Retinal pigment epithelial cell (primary cell): Measurements from ENCODE around the gene HMOX2.

Experiments used
- DNase-seq: peaks from one replicate; pipeline ENCODE4 v3.0.0-alpha.2; 2010; ENCODE audit warnings: low read depth
- H3K4me3 ChIP-seq: 2 replicates; pipeline ENCODE4 v1.5.1; 2011; ENCODE audit warnings: mild to moderate bottlenecking, low read length, control low read depth, moderate library complexity
- TF ChIP-seq, protein P1 (sequence below): conservative IDR thresholded peaks from 2 replicates; pipeline ENCODE4 v1.5.1; 2011; ENCODE audit warnings: low read depth, low read length, control low read depth, inconsistent platforms

Gene HMOX2

DNA sequence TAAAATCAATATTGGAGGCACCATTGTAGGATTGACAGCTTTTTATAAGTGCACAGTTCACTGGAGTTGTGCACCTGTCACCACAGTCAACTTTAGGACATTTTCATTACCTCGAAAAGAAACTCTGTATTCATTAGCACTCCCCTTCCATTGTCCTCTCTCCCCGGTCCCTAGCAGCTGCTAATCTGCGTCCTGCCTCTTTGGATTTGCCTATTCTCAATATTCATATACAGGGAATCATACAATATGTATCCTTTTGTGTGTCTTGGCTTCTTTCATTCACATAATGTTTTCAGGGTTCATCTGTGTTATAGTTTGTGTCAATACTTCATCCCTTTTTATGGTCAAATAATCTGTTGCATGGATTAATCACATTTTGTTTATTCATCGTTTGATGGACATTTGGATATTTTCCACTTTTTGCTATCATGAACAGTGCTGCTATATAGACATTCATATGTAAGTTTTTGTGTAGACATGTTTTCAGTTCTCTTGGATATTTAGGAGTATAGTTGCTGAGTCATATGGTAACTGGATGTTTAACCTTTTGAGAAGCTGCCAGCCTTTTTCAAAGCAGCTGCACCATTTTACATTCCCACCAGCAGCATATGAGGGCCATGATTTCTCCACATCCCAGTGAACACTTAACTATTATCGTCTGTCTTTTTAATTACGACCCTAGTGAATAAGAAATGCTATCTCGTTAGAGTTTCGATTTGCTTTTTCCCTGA lies 40.7 kb upstream of the HMOX2 start:
- H3K4me3 ChIP-seq: no peak overlapping the region
- TF ChIP-seq, protein P1, sequence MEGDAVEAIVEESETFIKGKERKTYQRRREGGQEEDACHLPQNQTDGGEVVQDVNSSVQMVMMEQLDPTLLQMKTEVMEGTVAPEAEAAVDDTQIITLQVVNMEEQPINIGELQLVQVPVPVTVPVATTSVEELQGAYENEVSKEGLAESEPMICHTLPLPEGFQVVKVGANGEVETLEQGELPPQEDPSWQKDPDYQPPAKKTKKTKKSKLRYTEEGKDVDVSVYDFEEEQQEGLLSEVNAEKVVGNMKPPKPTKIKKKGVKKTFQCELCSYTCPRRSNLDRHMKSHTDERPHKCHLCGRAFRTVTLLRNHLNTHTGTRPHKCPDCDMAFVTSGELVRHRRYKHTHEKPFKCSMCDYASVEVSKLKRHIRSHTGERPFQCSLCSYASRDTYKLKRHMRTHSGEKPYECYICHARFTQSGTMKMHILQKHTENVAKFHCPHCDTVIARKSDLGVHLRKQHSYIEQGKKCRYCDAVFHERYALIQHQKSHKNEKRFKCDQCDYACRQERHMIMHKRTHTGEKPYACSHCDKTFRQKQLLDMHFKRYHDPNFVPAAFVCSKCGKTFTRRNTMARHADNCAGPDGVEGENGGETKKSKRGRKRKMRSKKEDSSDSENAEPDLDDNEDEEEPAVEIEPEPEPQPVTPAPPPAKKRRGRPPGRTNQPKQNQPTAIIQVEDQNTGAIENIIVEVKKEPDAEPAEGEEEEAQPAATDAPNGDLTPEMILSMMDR: no peak
- no peak for DNase-seq

DNA sequence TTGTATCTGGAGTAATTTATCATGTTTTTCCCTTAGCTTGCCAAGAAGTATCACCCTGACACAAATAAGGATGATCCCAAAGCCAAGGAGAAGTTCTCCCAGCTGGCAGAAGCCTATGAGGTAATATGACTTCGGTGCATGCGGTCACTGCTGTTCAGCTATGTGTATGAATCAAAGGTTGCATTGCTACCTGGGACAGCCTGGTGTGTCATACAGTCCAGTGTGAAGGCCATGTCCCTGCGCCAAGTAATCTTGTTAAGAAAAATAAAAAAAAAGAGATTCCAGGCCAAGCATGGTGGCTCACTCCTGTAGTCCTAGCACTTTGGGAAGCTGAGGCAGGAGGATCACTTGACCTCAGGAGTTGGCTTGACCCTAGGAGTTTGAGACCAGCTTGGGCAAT lies 38.8 kb upstream of the HMOX2 start:
- no peak for DNase-seq
- TF ChIP-seq, protein P1: no peak
- H3K4me3 ChIP-seq: no peak overlapping the region

DNA sequence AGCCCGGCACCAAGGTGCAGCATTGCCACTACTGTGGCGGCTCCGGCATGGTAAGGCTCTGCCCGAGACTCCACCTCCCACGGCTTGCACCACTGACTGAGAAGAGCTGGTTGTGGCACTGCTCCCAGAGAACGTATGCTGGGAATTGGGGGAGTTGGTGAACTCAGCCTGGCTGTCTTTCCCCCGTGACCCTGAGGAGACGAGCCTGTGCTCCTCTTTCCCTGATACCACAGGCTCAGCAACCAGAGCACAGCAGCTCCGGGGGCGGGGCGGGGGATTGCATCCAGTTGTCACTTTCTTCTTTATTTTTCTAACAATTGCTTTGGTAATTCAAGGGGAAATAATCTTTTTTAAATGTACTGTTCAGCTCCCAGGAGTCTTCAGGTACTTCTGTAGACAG lies 33.8 kb upstream of the HMOX2 start:
- H3K4me3 ChIP-seq: no peak overlapping the region
- DNase-seq: no peak
- TF ChIP-seq, protein P1: no peak

DNA sequence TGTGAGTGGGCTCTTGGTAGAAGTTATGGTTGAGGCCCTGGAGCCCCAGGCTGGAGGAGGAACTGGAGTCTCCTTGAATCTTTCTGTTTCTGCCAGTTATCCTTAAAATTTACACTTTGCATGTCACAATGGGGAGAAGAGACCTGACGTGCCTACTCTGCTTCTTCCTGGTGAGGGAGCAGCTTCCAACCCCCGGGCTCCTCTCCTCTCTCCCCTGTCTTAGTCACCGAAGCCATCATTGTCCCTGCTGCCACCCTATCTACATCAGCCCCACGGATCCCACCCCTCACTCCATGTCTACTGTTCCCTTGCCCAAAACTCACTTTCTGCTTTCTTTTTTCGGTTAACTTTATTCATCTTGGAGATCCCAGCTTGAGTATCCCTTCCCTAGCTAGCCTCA lies 32.9 kb upstream of the HMOX2 start:
- TF ChIP-seq, protein P1: no peak
- DNase-seq: no peak
- no peak overlapping the region for H3K4me3 ChIP-seq

DNA sequence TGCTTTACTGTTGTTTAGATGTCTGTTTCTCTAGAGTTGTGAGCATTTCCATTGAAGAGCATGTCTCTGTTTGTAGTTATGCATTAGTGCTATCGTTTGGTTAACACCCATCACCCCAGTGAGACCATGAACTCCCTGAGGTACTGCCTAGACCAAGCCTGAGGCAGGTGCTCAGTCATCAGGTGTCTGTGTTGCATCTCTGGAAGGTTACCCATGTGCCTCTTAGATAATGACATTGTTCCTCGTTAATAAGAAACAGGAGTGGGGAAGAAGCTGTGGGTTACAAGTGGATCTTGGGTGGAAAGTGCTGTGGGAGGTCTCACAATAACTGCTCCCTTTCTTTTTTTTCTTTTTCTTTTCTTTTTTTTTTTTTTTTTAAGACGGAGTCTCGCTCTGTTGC lies 32.2 kb upstream of the HMOX2 start:
- H3K4me3 ChIP-seq: no peak overlapping the region
- DNase-seq: no peak
- TF ChIP-seq, protein P1: no peak

DNA sequence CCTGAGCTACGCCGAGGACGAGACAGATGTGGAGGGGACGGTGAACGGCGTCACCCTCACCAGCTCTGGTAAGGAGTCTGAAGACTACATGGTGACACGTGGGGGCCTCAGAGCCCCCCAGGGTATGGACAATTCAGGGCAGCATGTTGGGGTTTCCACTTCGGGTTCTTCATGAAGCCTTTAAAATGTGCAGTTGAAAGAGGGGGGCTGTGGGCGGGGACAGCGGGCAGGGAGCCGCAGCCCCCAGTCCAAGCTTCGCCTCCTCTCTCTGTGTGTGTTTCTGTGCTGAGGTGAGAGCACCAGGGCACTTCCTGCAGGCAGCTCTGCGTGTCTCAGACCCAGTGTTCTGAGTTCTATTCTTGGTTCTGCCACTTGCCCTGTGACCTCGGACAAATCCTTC lies 25.8 kb upstream of the HMOX2 start:
- TF ChIP-seq, protein P1: no peak

DNA sequence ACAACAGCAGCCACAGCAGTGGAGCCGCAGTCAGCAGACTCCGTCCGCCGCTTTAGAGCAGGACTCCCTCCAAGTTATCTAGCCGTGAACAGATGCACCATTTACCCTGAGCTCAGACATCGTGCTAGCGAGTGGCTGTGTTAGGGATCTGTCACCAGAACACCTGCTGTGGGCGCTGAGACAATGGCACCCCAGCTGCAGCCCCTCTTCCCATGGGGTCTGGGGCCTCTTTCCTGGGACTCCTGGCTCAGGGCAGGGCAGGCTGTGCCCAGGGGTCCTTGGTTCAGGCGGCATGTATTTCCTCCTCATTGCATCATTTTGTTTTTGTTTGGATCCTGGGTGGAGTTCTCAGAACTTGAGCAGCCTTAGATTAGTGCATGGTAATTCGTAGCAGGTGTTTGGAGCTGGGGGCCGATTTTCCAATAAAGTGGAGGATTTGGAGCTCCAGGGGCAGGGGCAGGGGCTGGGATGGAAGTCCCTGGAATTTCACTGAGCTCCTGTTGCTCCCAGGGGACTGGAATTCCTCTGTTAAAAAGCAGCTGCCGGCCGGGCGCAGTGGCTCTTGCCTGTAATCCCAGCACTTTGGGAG lies 25.2 kb upstream of the HMOX2 start:
- no peak for DNase-seq
- H3K4me3 ChIP-seq: no peak overlapping the region
- TF ChIP-seq, protein P1: no peak

More for the DNA sequence above, 25.8 kb upstream of the HMOX2 start:
- DNase-seq: no peak
- no peak overlapping the region for H3K4me3 ChIP-seq
